Activated CD4-positive, alpha-beta T cell treated with anti-CD3 and anti-CD28 coated beads, Interleukin-2, amount 50 U/mL, for 48 hours (primary cell): ENCODE measurements around the gene CPNE7.

Experiments
- DNase-seq, 2 experiments: peaks; one replicate each; pipeline ENCODE4 v3.0.0-alpha.2; 2020

The CPNE7 gene

DNA sequence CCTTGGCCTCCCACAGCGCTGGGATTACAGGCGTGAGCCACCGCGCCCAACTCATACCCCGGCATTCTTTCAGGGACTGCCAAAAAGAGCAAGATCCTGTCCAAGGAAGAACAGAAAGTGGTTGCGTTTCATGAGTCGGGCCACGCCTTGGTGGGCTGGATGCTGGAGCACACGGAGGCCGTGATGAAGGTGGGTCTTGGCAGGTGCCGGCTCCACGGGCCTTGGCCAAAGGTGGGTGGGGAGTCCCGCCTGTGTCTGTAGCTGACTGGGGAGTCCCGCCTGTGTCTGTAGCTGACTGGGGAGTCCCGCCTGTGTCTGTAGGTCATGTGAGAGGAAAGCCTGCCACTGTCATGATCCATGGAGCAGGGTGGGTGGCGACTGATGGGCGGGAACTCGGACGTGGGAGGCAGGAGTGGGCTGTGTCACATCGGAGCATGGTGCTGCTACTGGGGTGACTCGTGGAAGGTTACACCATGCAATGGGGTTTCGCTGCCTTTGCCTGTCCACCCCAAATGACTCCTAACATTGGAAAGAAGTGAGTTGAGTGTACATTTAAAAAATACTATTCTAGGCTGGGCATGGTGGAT lies 25.0 kb upstream of the CPNE7 start:
- no peak for DNase-seq

DNA sequence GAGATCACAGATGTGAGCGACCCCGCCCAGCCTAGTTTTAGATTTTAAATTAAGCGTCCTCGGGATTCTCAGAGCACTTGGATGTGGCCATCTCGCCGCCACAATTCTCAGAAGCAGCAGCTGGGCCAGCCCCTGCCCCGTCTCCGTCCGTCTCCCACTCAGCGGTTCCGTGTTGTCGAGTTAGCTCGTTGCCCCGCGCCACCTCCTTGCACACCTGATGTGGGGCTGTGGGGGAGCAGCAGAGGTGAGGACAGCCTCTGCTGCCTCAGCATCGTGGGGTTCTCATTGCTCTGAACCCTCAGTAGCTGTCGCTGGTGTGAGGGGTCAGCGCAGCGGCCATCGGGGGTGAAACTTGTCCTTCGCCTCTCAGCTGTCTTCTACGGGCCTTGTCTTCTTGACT lies 23.2 kb upstream of the CPNE7 start:
- no peak for DNase-seq

DNA sequence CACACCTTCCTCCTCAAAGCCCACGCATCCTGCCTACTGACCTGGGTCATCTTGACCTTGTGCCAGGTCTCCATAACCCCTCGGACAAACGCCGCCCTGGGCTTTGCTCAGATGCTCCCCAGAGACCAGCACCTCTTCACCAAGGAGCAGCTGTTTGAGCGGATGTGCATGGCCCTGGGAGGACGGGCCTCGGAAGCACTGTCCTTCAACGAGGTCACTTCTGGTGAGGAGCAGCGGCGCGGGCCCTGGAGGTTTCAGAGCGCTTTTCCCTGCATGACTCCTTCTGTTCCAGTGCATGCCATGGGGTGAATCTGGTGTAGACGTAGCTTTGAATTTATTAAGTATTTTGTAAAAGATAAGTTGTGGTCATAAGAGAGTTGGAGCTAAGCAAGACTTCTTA lies 22.6 kb upstream of the CPNE7 start:
- no peak for DNase-seq

DNA sequence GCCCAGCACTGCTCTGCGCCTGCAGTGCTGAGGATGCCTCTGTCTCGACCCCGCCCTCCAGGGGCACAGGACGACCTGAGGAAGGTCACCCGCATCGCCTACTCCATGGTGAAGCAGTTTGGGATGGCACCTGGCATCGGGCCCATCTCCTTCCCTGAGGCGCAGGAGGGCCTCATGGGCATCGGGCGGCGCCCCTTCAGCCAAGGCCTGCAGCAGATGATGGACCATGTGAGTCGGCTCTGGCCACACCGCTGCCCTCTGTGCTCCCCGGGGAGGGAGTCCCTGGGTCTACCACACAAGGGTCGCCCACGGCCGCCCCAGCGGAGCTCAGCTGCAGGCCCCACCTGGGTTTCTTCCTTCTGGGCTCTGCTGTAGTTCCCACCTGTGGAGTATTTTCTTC lies 21.8 kb upstream of the CPNE7 start:
- DNase-seq: no peak

DNA sequence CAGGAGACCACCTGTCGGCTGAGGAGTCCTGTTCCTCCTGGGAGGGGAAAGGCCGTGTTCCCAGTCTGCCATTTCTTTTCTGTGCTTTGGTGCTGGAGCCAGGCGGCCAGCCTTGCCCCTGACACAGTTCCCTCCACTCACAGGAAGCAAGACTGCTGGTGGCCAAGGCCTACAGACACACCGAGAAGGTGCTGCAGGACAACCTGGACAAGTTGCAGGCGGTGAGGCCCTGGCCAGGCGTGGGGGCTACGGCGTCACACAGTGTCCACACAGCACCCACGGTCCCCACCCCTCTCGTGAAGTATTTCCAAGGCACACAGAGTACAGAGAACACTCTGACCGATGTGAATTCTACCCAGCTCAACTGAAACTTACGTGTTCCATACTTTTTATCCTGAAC lies 21.2 kb upstream of the CPNE7 start:
- DNase-seq: no peak

DNA sequence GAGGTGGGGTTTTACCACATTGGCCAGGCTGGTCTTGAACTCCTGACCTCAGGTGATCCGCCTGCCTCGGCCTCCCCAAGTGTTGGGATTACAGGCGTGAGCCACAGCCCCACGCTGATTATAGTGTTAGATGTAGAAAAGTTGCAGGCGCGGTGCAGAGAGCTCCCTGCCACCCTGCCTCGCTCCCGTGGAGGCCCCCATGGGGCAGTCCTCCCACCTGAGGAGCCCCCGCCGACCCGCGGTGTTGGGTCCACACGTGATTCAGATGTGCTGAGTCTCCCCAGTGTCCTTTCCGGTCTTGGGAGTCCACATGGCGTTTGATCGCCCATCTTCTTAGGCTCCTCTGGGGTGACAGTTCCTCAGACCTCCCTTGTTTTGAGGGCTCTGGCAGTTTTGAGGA lies 20.3 kb upstream of the CPNE7 start:
- no peak for DNase-seq

DNA sequence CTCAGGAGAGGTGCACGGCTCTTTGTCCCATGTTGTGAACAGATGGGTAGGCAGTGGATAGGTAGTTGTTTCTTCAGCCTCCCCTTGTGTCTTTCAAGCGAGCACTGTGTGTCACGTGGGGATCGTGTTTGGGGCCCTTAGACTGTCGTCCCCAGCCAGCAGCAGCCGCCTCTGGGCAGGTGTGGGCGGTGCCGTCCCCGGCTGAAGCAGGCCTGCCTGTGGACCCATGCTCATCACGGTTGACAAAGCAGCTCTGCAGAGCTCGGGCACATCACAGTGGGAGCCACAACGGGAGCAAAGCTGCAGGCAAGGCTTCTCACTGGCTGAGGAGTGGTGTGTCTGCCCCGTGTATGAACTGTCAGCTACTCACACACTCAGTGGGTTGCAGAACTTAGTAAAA lies 19.8 kb upstream of the CPNE7 start:
- DNase-seq: no peak

DNA sequence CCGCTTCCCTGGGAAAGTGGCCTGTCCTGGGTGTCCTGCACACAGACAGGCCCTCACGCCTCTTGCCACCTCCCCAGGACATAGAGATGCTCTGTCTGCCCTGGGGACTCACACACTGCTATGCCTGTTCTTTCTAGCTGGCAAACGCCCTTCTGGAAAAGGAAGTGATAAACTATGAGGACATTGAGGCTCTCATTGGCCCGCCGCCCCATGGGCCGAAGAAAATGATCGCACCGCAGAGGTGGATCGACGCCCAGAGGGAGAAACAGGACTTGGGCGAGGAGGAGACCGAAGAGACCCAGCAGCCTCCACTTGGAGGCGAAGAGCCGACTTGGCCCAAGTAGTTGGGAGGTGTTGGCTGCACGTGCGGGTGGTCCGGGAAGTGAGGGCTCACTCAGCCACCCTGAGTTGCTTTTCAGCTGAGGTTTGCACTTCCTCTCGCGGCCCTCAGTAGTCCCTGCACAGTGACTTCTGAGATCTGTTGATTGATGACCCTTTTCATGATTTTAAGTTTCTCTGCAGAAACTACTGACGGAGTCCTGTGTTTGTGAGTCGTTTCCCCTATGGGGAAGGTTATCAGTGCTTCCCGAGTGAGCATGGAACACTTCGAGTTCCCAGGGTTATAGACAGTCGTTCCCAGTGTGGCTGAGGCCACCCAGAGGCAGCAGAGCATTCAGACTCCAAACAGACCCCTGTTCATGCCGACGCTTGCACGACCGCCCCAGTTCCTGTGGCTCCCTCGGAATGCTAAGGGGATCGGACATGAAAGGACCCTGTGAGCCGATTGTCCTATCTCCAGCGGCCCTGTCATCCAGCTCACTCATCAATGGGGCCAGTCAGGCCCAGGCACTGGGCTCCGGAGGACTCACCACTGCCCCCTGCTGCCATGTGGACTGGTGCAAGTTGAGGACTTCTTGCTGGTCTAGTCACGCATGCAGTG lies 18.5 kb upstream of the CPNE7 start:
- DNase-seq: peak; percentile 95

DNA sequence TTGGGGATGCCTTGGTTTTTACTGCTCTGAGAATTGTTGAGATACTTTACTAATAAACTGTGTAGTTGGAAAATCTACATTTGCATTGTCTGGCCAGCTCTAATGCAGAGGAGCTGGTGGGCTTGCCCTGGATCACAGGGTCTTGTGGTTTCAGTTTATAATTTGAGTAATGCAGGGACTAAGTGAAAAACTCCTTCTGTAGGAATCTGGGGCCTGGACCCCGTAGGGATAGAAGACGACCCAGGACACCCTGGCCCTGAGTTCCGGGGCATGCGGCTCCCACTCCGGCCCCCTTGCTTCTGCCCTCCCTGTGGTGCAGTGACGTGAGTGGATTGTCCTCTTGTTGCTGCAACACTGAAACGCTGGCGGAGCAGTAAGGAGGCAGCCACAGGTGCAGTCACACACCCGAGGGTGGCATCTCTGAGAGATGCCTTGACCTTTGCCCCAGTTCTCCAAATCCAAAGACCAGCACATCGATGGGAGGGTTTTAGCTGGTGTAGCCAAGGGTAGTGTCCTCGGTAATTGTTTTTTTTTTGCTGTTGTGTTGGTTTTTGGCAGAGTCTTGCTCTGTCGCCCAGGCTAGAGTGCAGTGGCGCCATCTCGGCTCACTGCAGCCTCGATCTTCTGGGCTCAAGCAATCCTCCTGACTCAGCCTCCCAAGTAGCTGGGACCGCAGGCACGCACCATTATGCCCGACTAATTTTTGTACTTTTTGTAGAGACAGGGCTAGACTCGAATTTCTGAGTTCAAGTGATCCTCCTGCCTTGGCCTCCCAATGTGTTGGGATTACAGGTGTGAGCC lies 17.7 kb upstream of the CPNE7 start:
- DNase-seq: no peak

DNA sequence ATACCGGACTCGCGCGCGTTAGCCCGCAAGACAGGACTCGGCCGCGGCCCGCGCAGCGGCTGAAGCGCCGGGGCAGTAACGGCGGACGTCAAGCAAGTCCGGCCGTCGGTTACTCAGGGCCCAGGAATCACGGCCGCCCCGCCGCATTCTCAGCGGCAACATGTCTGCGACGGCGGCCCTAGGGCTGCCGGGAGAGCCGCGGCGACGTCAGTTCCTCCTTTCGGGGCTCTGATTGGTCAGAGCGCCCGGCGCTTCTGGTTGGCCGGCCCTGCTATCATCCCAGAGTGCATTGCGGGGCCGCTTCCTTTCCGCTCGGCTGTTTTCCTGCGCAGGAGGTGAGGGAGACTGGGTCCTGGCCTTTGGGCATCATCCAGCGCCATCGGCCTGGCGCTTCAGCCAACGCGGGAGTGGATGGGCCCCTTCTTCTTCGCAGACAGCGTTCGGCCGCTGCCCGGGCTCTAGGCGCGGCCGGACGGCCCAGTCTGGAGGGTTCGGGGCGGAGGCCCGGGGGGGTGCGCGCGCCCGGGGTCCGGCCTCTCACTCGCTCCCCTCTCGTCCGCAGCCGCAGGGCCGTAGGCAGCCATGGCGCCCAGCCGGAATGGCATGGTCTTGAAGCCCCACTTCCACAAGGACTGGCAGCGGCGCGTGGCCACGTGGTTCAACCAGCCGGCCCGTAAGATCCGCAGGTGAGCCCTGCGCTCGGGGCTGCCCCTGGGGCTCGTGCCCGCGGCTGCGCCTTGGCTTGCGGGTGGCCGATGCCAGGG lies 15.0 kb upstream of the CPNE7 start, which contains the start of gene RPL13:
RPL13 (plus strand) TSS at position 305 of the 764 bp plus-strand sequence; CDS start at position 583, 278 bp downstream.
- DNase-seq: peak; percentile 91 to 93

DNA sequence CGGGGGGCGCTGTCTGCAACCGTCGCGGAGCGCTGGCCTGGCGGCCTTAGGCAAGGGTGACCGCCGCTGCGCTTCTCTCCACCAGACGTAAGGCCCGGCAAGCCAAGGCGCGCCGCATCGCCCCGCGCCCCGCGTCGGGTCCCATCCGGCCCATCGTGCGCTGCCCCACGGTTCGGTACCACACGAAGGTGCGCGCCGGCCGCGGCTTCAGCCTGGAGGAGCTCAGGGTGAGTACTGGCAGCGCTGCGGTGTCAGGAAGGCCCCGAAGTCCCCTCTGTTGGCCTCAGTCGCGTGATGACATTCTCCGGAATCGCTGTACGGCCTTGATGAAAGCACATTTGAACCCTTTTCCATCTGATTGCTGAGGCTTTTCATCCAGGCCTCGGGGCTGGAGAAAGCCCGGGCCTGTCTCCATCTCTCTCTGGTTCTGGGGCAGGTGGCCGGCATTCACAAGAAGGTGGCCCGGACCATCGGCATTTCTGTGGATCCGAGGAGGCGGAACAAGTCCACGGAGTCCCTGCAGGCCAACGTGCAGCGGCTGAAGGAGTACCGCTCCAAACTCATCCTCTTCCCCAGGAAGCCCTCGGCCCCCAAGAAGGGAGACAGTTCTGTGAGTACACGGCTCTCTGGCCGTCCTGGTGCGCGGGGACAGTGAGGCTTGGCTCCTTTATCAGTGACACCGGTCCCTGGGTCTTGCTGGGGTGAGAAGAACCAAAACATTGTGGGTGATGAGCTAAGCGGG lies 14.2 kb upstream of the CPNE7 start:
- peak in 1 of 2 experiments; percentile 22 for DNase-seq

DNA sequence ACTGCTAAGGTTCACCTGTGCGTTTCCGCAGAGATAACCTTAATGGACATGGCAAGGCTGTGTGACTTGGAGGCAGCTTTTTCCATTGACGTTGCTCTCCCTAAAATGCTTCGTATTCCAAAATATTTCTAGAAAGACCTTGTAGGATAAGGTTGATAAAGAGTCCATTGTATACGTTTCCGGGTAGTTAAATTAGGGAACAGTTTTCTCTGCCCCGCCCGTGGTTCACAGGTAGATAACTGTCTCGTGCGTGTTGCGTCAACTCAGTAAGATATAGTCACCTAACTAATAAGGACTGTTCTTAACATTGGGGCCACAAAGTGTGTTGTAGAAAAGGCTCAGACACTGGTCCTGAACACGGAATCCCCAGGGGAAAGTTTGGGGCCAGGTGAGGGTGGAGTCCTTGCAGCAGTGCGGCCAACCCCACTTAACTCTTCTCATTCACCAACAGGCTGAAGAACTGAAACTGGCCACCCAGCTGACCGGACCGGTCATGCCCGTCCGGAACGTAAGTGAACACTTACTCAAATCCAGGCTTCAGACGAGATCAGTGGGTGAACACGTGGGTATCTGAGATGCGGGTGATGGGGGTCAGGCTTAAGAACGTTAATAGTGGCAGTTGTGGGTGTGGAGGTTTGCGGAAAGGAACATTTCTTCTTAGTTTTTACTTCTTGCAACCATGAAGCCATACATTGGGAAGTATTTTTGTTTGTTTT lies 13.5 kb upstream of the CPNE7 start:
- peak in 1 of 2 experiments; percentile 23 for DNase-seq

DNA sequence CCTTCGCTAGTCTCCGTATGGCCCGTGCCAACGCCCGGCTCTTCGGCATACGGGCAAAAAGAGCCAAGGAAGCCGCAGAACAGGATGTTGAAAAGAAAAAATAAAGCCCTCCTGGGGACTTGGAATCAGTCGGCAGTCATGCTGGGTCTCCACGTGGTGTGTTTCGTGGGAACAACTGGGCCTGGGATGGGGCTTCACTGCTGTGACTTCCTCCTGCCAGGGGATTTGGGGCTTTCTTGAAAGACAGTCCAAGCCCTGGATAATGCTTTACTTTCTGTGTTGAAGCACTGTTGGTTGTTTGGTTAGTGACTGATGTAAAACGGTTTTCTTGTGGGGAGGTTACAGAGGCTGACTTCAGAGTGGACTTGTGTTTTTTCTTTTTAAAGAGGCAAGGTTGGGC lies 12.6 kb upstream of the CPNE7 start:
- no peak for DNase-seq

DNA sequence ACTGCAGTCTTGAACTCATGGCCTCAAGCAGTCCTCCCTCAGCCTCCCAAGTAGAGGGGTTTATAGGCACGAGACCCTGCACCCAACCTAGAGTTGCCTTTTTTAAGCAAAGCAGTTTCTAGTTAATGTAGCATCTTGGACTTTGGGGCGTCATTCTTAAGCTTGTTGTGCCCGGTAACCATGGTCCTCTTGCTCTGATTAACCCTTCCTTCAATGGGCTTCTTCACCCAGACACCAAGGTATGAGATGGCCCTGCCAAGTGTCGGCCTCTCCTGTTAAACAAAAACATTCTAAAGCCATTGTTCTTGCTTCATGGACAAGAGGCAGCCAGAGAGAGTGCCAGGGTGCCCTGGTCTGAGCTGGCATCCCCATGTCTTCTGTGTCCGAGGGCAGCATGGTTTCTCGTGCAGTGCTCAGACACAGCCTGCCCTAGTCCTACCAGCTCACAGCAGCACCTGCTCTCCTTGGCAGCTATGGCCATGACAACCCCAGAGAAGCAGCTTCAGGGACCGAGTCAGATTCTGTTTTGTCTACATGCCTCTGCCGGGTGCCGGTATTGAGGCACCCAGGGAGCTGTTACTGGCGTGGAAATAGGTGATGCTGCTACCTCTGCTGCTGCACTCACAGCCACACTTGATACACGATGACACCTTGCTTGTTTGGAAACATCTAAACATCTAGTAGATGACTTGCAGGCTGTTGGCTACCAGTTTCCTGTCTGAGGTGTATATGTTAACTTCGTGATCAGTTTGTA lies 11.7 kb upstream of the CPNE7 start:
- DNase-seq: peak; percentile 24 to 25

DNA sequence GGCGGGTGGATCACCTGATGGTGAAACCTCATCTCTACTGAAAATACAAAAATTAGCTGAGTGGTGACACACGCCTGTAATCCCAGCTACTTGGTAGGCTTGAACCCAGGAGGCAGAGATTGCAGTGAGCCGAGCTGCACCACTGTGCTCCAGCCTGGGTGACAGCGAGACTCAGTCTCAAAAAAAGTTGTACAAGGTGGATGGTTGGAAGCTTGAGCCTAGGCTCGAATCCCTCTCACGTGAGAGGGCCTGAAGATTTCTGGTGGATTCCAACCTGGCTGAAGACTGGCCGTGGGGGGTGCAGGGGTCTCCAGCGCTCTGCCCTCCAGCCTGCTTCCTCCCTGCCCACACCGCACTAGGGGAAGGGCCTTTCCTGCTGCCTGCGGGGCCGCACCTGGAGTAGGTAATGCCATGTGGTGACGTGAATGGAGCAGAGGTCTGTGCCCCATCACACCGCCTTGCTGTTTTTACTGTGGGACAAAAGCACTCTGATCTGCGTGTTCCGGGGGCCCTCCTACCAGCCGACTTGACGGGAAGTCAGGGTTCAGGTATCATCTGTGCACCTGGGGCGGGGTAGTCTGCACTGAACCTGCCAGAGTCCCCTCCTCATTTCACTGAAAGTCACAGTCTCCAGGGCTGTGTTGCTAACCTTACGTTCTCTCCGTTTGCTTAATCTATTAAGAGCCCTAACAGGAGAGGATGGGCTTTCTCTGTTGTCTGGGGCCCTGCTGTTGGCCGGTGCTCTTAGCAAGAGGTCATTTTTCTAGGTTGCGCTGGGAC lies 10.9 kb upstream of the CPNE7 start:
- DNase-seq: peak; percentile 43 to 54

DNA sequence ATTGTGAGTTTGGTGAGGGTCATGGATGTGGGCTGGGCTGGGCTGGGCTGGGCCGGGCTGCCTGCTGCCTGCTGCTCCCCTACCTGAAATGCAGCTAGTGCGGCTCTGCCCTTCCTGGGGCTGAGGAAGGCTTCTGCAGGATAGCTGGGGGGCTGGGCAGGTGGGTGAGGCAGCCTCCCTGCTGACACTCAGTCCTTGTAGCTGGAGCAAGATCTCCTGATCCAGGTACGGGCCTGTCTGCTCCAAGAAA lies 10.4 kb upstream of the CPNE7 start:
- no peak for DNase-seq

DNA sequence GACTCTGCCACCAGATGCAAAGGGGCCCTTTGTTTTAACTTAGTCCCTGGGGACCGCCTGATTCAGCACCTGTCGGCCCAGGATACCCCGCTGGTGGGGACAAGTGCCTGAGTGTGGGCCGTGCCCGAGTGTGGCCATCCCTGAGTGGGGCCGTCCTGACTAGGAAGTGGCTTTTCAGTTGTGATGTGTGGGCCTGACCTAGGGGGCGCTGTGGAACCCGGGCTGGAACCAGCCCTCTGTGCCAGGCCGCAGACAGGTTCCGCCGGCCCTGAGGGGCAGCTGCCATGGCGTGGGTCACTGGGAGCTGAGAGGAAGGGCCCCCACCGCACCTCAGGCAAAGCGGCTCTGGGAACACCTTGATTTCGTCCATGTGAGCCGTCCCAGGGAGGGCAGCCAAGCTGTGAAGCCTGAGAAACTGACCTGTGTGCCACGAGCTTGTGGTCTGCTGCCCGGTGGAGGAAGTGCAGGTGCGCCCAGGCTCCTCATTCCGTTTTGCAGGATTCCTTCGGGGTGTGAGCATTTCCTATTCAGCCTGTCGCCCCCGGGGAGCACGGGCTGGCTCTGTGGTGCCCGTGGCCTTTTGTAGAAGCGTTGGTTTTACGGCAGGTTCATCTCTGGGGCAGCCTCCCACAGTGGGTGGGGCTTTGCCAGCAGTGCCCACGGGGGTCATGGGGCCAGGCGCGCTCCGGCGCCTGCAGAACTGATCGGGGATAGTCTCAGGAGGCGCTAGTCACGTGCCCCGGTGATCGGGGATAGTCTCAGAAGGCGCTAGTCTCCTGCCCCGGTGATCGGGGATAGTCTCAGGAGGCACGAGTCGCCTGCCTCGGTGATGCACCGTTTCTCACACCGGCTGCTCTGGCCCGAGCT lies 9.8 kb upstream of the CPNE7 start:
- peak; percentile 79 to 83 for DNase-seq

DNA sequence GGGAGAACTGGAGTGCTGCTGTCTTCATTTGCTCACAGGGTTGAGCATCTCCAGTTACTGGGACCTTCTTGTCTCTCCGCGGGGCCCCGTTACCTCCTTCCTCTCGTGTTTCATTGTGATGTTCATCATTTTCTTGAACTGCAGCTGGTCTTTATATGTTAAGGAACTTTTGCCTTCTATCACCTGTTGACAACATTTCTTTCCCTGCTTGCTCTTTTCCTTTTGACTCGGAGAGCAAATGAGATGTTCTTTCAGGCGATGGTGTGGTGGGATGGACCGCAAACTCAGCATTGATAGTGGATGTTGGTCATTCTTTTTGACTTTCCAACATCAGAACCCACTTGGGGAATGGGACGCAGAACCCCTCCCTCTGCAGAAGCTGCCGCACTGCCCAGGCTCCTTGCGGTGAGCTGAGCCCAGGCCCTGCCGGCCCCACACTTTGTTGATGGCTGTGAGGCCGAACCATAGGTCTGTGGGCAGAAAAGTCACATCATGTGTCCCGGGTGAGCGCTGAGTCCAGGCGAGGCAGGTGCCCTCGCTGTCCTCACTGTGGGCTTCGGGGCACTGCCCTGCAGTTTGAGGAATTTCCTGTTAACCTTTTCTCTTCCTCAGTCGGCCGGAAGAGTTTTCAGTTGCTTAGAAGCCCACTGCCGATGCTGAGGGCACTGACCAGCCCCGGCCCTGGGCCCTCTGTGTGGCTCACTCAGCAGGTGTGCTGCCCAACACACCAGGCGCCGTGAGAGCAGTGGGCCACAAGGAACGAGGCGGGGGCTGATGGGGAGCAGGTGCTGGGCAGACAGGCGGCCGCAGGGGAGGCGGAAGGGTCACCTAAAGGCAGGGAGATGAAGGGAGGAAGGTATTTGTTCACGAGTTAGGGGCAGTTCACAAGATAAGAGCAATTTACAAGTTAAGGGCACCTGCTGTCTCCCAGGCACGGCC lies 7.6 kb upstream of the CPNE7 start:
- DNase-seq: no peak
